HepG2 (cell line): ENCODE data around the gene LPO. TPM values are rescaled to one million over a fixed set of nuclear protein-coding genes. Genes with fewer than 3 reads are reported as not detected.

Source experiments
- ATAC-seq: fragments of 200-7000 bp; cut with Tn5 transposase; 3 replicates; pipeline ENCODE4 v1.9.1; 2020; ENCODE audit warnings: mild to moderate bottlenecking, moderate library complexity
- BruUV-seq: library from RNA; stranded (reverse); fragments of 400-500 nt; replicated peaks from 2 replicates; lab custom pipeline; 2021; lab: Mats Ljungman, UMichigan
- CTCF ChIA-PET: fragments of 300-600 bp; formaldehyde crosslinking; extraction: SDS; loops from one replicate; lab custom pipeline; 2021; ENCODE audit warnings: low total read pairs, inconsistent platforms, low intra/inter-chr PET ratio; lab: Yijun Ruan, JAX
- POLR2A ChIA-PET: fragments of 350-600 bp; sonication (Branson Sonifier 250); formaldehyde crosslinking; loops from one replicate; lab custom pipeline; 2020; ENCODE audit warnings: antibody characterized with exemption, inconsistent platforms; lab: Yijun Ruan, JAX
- DNase-seq: peaks from one replicate; pipeline ENCODE4 v3.0.0-alpha.2; 2015; ENCODE audit warnings: low spot score
- FAIRE-seq: peaks from 3 replicates; lab custom pipeline; 2011; peaks lifted over from hg19 to GRCh38; lab: Jason Lieb, UNC
- H2AFZ ChIP-seq: one replicate; pipeline ENCODE4 v1.6.1; 2011; ENCODE audit warnings: low read length, inconsistent platforms
- H3K27ac ChIP-seq: fragments of 300-600 bp; 3 replicates; pipeline ENCODE4 v1.8.0; 2011; ENCODE audit warnings: mixed run types, mild to moderate bottlenecking, mixed read lengths, low read length, inconsistent platforms; ENCODE audit not compliant: insufficient read depth; ENCODE audit errors: extremely low read length
- H3K27me3 ChIP-seq, 2 experiments: fragments of 200-600 bp in 1 of 2; 2 replicates in 1 of 2; 3 replicates in 1 of 2; pipeline versions ENCODE4 v1.6.0 to v1.8.0; 2011; ENCODE audit warnings: low read length in 2 of 2, mild to moderate bottlenecking in 2 of 2, moderate library complexity in 2 of 2, inconsistent platforms in 1 of 2; ENCODE audit not compliant: insufficient read depth in 2 of 2, control insufficient read depth in 1 of 2
- H3K36me3 ChIP-seq, 2 experiments: fragments of 200-600 bp in 1 of 2; replicated peaks in 1 of 2; 2 replicates in 1 of 2; 3 replicates in 1 of 2; pipeline versions ENCODE4 v1.5.1 to v1.8.0; 2011; ENCODE audit warnings: low read length in 2 of 2, inconsistent platforms in 1 of 2; ENCODE audit not compliant: insufficient read depth in 2 of 2, control insufficient read depth in 1 of 2
- H3K4me1 ChIP-seq: 2 replicates; pipeline ENCODE4 v1.5.1; 2012; ENCODE audit warnings: low read length, inconsistent platforms; ENCODE audit not compliant: insufficient read depth
- H3K4me2 ChIP-seq: 2 replicates; pipeline ENCODE4 v1.6.0; 2011; ENCODE audit warnings: low read depth, low read length, inconsistent platforms
- H3K4me3 ChIP-seq, 3 experiments: fragments of 200-600 bp in 1 of 3; sonication (generic), shearing (Covaris generic) in 1 of 3; replicated peaks in 1 of 3; 2 replicates each; pipeline ENCODE4 v1.5.1; 2011 to 2016; ENCODE audit warnings: low read length in 3 of 3, inconsistent platforms in 2 of 3, low read depth in 2 of 3, mild to moderate bottlenecking in 2 of 3, control low read depth in 1 of 3, mixed read lengths in 1 of 3; ENCODE audit not compliant: insufficient read depth in 1 of 3
- H3K79me2 ChIP-seq: one replicate; pipeline ENCODE4 v1.6.1; 2011; ENCODE audit warnings: low read length, inconsistent platforms; ENCODE audit not compliant: insufficient read depth
- H3K9ac ChIP-seq: 2 replicates; pipeline ENCODE4 v1.6.0; 2011; ENCODE audit warnings: mild to moderate bottlenecking, low read depth, low read length, inconsistent platforms; ENCODE audit not compliant: insufficient read depth
- H3K9me3 ChIP-seq: 2 replicates; pipeline ENCODE4 v1.5.1; 2012; ENCODE audit warnings: mild to moderate bottlenecking, low read length
- H4K20me1 ChIP-seq: 2 replicates; pipeline ENCODE4 v1.6.0; 2011; ENCODE audit warnings: inconsistent platforms, mild to moderate bottlenecking, low read length, moderate library complexity; ENCODE audit not compliant: insufficient read depth
- DNMT3B ChIP-seq: conservative IDR thresholded peaks from 2 replicates; pipeline ENCODE4 v1.6.1; 2016; ENCODE audit warnings: missing biosample characterization, control low read depth
- GLI4 ChIP-seq: sonication (generic); formaldehyde crosslinking; IDR thresholded peaks from 2 replicates; pipeline ENCODE4 v1.5.1; 2020; ENCODE audit warnings: missing genetic modification reagents, mild to moderate bottlenecking, moderate library complexity, borderline replicate concordance
- MIXL1 ChIP-seq: IDR thresholded peaks from 2 replicates; pipeline ENCODE4 v1.6.1; 2016
- NR3C1 ChIP-seq: sonication (generic); formaldehyde crosslinking; IDR thresholded peaks from 2 replicates; pipeline ENCODE4 v1.4.0; 2020; ENCODE audit warnings: missing genetic modification reagents
- RARG ChIP-seq: sonication (generic); formaldehyde crosslinking; IDR thresholded peaks from 2 replicates; pipeline ENCODE4 v1.4.0; 2020; ENCODE audit warnings: low read depth, mild to moderate bottlenecking, missing genetic modification reagents
- REXO4 ChIP-seq: sonication (generic); formaldehyde crosslinking; IDR thresholded peaks from 2 replicates; pipeline ENCODE4 v1.8.0; 2022; ENCODE audit warnings: missing genetic modification reagents, mild to moderate bottlenecking, borderline replicate concordance
- SP1 ChIP-seq, 2 experiments: fragments of 450-650 bp in 1 of 2; sonication (generic) in 1 of 2; formaldehyde crosslinking in 1 of 2; IDR thresholded peaks; 2 replicates each; pipeline versions ENCODE4 v1.4.0 to v1.6.1; 2016 to 2020; ENCODE audit warnings: missing genetic modification reagents in 1 of 2
- SRSF4 ChIP-seq: fragments of 200-400 bp; formaldehyde crosslinking; IDR thresholded peaks from one replicate; pipeline ENCODE4 v1.6.1; 2018; ENCODE audit warnings: mild to moderate bottlenecking, low read depth, low read length, moderate library complexity; ENCODE audit not compliant: poor library complexity, severe bottlenecking
- ZNF431 ChIP-seq: sonication (generic); formaldehyde crosslinking; IDR thresholded peaks from 2 replicates; pipeline ENCODE4 v1.9.0; 2022; ENCODE audit warnings: missing genetic modification reagents, low read depth, mild to moderate bottlenecking, borderline replicate concordance
- ZNF44 ChIP-seq: sonication (generic); formaldehyde crosslinking; IDR thresholded peaks from 2 replicates; pipeline ENCODE4 v1.5.1; 2020; ENCODE audit warnings: mild to moderate bottlenecking, missing genetic modification reagents
- ZNF678 ChIP-seq: sonication (generic); formaldehyde crosslinking; IDR thresholded peaks from 2 replicates; pipeline ENCODE4 v1.4.0; 2020; ENCODE audit warnings: mild to moderate bottlenecking, missing genetic modification reagents
- ZNF704 ChIP-seq: sonication (generic); formaldehyde crosslinking; IDR thresholded peaks from 2 replicates; pipeline ENCODE4 v1.8.1; 2023; ENCODE audit warnings: mild to moderate bottlenecking, inconsistent platforms, moderate library complexity, missing genetic modification reagents, borderline replicate concordance
- WGBS: methylation state at CpG from one replicate; pipeline ENCODE4 v1.1.6; 2017; ENCODE audit warnings: low lambda C conversion rate; 5-methylcytosine and 5-hydroxymethylcytosine counted together
- in situ Hi-C: cut with HindIII; loops from 2 replicates; pipeline ENCODE4 v1.10.0; 2017; ENCODE audit warnings: low pct_unique_long_range_greater_than_20kb; ENCODE audit not compliant: extremely low pct_ligation_motif_present
- intact Hi-C: fragments of 100-400 bp; cut with micrococcal nuclease; formaldehyde crosslinking; loops from one replicate; pipeline ENCODE4 v1.10.0; 2022; ENCODE audit not compliant: unreplicated experiment
- polyA plus RNA-seq, 8 experiments: library from polyadenylated mRNA; depleted of rRNA in 3 of 8; stranded (reverse) in 7 of 8; unstranded in 1 of 8; fragments of >200 nt; fragmentation: Illumina TruSeq in 4 of 8; extraction: Trizol in 4 of 8; gene quantifications; 2 replicates each; pipeline versions ENCODE4 v1.2.1 to v1.2.3, GENCODE V29; 2011 to 2016; ENCODE audit warnings: low read depth in 4 of 8, missing spikeins in 1 of 8, mixed read lengths in 1 of 8; ENCODE audit not compliant: insufficient read depth in 1 of 8
- total RNA-seq, 5 experiments: library from RNA; depleted of rRNA; stranded (reverse); fragments of >200 nt; fragmentation: Illumina TruSeq; extraction: Trizol; gene quantifications; 2 replicates each; pipeline ENCODE4 v1.2.3, GENCODE V29; 2016; ENCODE audit warnings: low read depth in 1 of 5

The LPO gene
- total and polyA plus RNA-seq, 2 of the 13 experiments (the other 11 are each of a cell fraction or from before 2014, with no cell fraction given) = not detected

DNA sequence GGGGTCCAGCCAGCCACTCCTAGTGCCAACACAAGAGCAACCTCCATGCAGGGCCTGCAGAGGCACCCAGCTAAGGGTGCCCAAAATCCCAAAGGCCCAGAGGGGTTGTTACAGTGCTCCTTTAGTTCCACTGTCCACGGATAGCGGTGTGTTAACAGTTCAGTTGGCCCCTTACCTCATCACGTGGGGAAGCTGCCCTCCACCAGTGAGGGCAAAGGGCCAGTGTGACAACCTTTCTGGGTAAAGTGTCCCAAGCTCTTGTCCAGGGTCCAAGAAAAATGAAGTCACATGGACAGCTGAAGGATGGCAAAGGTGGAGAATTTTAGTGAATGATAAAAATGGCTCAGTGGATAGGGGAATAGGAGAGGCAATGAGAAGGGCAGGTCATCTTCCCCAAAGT lies 10.7 kb upstream of the LPO start:
- H3K27me3 ChIP-seq = peaks cover under 1 to 27% of the 10 kb centered on the region in 2 experiments; a peak in 3 of 5 replicates
- in situ Hi-C loops (no loop called here), intact Hi-C loops (no loop called here)
- no peak overlapping the region for H3K27ac ChIP-seq
- H3K9ac ChIP-seq = no peak overlapping the region
- POLR2A ChIA-PET = no interaction called here
- 39% methylated on average over 3 of the region's 3 CpGs for WGBS
- H3K36me3 ChIP-seq = no peaks in the 10 kb centered on the region
- H3K9me3 ChIP-seq = no peaks in the 10 kb centered on the region
- BruUV-seq = no TSS peak
- no peak for TF ChIP-seq ZNF678 (CRISPR knock-in tag)
- TF ChIP-seq NR3C1 (CRISPR knock-in tag) = no peak
- TF ChIP-seq DNMT3B = no peak
- no peak for TF ChIP-seq REXO4
- TF ChIP-seq ZNF704 = no peak
- no peak for TF ChIP-seq ZNF431 (CRISPR knock-in tag)
- TF ChIP-seq SP1 (IDR thresholded peaks at IDR 0.05) = no peak
- no peak for TF ChIP-seq SP1 (CRISPR knock-in tag; IDR thresholded peaks at IDR 0.05)
- TF ChIP-seq MIXL1 (CRISPR knock-in tag) = no peak
- no peak for TF ChIP-seq RARG (CRISPR knock-in tag)
- no peak for TF ChIP-seq SRSF4
- TF ChIP-seq GLI4 (CRISPR knock-in tag) = no peak
- no peak for TF ChIP-seq ZNF44 (CRISPR knock-in tag)
- H4K20me1 ChIP-seq = no peaks in the 10 kb centered on the region
- H3K79me2 ChIP-seq = no peaks in the 10 kb centered on the region
- DNase-seq (no peak), ATAC-seq (no peak), FAIRE-seq (no peak)
- no peak overlapping the region for H3K4me3 ChIP-seq
- no peak overlapping the region for H2AFZ ChIP-seq
- no peaks in the 10 kb centered on the region for H3K4me1 ChIP-seq
- CTCF ChIA-PET = no interaction called here
- no peak overlapping the region for H3K4me2 ChIP-seq
